ENCODE results near the gene ZNF142.

ZNF142 gene

GRCh38 chr2:218635719-218636118 is 23.7 kb downstream of the ZNF142 start:
- H3K4me1 ChIP-seq (ENCODE audit: control insufficient read depth in 1 of 2, insufficient read depth in 2 of 2, low read length in 2 of 2) = no peaks in the 10 kb centered on the region
- no peak overlapping the region for H3K4me3 ChIP-seq (ENCODE audit: low read depth, low read length)
- no peak overlapping the region for H4K8ac ChIP-seq (ENCODE audit: low read depth, low read length)
- H3K27ac ChIP-seq (ENCODE audit: low read depth, low read length) = no peak overlapping the region
- no peak overlapping the region for H2BK120ac ChIP-seq (ENCODE audit: insufficient read depth, low read length, poor library complexity)
- no peak overlapping the region for H2BK5ac ChIP-seq (ENCODE audit: low read depth, low read length, poor library complexity)
- no peaks in the 10 kb centered on the region for H3K79me2 ChIP-seq (ENCODE audit: control insufficient read depth, insufficient read depth, low read length, poor library complexity)
- no peak overlapping the region for H3K4me2 ChIP-seq (ENCODE audit: low read length)
- no peaks in the 10 kb centered on the region for H3K27me3 ChIP-seq (ENCODE audit: insufficient read depth, low read length)
- H4K91ac ChIP-seq (ENCODE audit: low read depth, low read length) = no peak overlapping the region
- H3K79me1 ChIP-seq (ENCODE audit: low read length) = no peaks in the 10 kb centered on the region
- peaks cover 31 to 55% of the 10 kb centered on the region in 2 experiments for H3K36me3 ChIP-seq (ENCODE audit: control insufficient read depth in 1 of 2, insufficient read depth in 2 of 2, low read length in 2 of 2)
- no peak overlapping the region for H3K14ac ChIP-seq (ENCODE audit: low read length)
- H3K4ac ChIP-seq (ENCODE audit: low read depth, low read length) = no peak overlapping the region
- no peak overlapping the region for H2AFZ ChIP-seq (ENCODE audit: insufficient read depth, low read length, poor library complexity)
- no peak for DNase-seq
- no peak overlapping the region for H3K9ac ChIP-seq (ENCODE audit: low read length)
- H3K23ac ChIP-seq (ENCODE audit: low read length) = no peak overlapping the region
- no peak overlapping the region for H4K12ac ChIP-seq (ENCODE audit: low read depth, low read length)
- H2BK12ac ChIP-seq (ENCODE audit: low read length) = no peak overlapping the region
- no peak overlapping the region for H2AK5ac ChIP-seq (ENCODE audit: low read length)
- WGBS (ENCODE audit: extremely low coverage, insufficient coverage, insufficient read length) = no CpG with 5 or more reads among the region's 5 CpGs
- H3K9me3 ChIP-seq (ENCODE audit: insufficient read depth, low read depth, low read length) = no peaks in the 10 kb centered on the region
- no peak overlapping the region for H3K18ac ChIP-seq (ENCODE audit: low read length)

- Histone ChIP-seq H2AFZ (ENCODE audit: insufficient read depth, low read length, poor library complexity) (no peak overlapping the region), H3K79me2 (ENCODE audit: control insufficient read depth, insufficient read depth, low read length, poor library complexity) (no peaks in the 10 kb centered on the region), H3K18ac (ENCODE audit: low read length) (no peak overlapping the region), H3K4me1 (ENCODE audit: control insufficient read depth in 1 of 2, insufficient read depth in 2 of 2, low read length in 2 of 2) (no peaks in the 10 kb centered on the region), H4K91ac (ENCODE audit: low read depth, low read length) (no peak overlapping the region), H4K8ac (ENCODE audit: low read depth, low read length) (no peak overlapping the region), H3K14ac (ENCODE audit: low read length) (no peak overlapping the region), H3K36me3 (ENCODE audit: control insufficient read depth in 1 of 2, insufficient read depth in 2 of 2, low read length in 2 of 2) (peaks cover 14 to 26% of the 10 kb centered on the region in 2 experiments), H3K4me3 (ENCODE audit: low read depth, low read length) (no peak overlapping the region), H3K4me2 (ENCODE audit: low read length) (no peak overlapping the region), H3K9ac (ENCODE audit: low read length) (no peak overlapping the region), H3K9me3 (ENCODE audit: insufficient read depth, low read depth, low read length) (peaks cover 2% of the 10 kb centered on the region), H2BK12ac (ENCODE audit: low read length) (no peak overlapping the region), H2AK5ac (ENCODE audit: low read length) (no peak overlapping the region), H4K12ac (ENCODE audit: low read depth, low read length) (no peak overlapping the region), H2BK5ac (ENCODE audit: low read depth, low read length, poor library complexity) (no peak overlapping the region), H3K27ac (ENCODE audit: low read depth, low read length) (no peak overlapping the region), H2BK120ac (ENCODE audit: insufficient read depth, low read length, poor library complexity) (no peak overlapping the region), H3K79me1 (ENCODE audit: low read length) (no peaks in the 10 kb centered on the region), H3K23ac (ENCODE audit: low read length) (no peak overlapping the region), H3K4ac (ENCODE audit: low read depth, low read length) (no peak overlapping the region), H3K27me3 (ENCODE audit: insufficient read depth, low read length) (no peaks in the 10 kb centered on the region)
- DNase-seq = no peak
- WGBS (ENCODE audit: extremely low coverage, insufficient coverage, insufficient read length) = no CpG with 5 or more reads among the region's 4 CpGs
These were observed 27.6 kb downstream of the ZNF142 start for GRCh38 chr2:218631837-218632236.

DNA sequence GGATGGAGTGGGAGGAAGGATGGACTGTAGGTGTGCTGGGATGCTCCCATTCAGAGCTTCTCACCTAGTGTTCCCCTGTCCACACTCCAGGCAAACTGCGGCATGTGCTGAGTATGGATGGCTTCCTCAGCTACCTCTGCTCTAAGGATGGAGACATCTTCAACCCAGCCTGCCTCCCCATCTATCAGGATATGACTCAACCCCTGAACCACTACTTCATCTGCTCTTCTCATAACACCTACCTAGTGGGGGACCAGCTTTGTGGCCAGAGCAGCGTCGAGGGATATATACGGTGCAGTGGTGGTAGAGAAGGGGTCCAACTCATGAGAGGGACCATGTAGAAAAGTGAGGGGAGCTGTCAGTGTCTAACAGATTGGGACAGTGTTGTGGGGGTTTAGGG is 31.5 kb downstream of the ZNF142 start:
- H3K18ac ChIP-seq (ENCODE audit: low read length) = no peak overlapping the region
- H2AFZ ChIP-seq (ENCODE audit: insufficient read depth, low read length, poor library complexity) = no peak overlapping the region
- H3K4ac ChIP-seq (ENCODE audit: low read depth, low read length) = no peak overlapping the region
- H3K4me2 ChIP-seq (ENCODE audit: low read length) = no peak overlapping the region
- no peak overlapping the region for H4K8ac ChIP-seq (ENCODE audit: low read depth, low read length)
- no peak overlapping the region for H4K91ac ChIP-seq (ENCODE audit: low read depth, low read length)
- H3K23ac ChIP-seq (ENCODE audit: low read length) = no peak overlapping the region
- no peaks in the 10 kb centered on the region for H3K79me2 ChIP-seq (ENCODE audit: control insufficient read depth, insufficient read depth, low read length, poor library complexity)
- no peaks in the 10 kb centered on the region for H3K36me3 ChIP-seq (ENCODE audit: control insufficient read depth in 1 of 2, insufficient read depth in 2 of 2, low read length in 2 of 2)
- H2AK5ac ChIP-seq (ENCODE audit: low read length) = no peak overlapping the region
- H3K4me3 ChIP-seq (ENCODE audit: low read depth, low read length) = no peak overlapping the region
- no peak overlapping the region for H2BK120ac ChIP-seq (ENCODE audit: insufficient read depth, low read length, poor library complexity)
- H2BK5ac ChIP-seq (ENCODE audit: low read depth, low read length, poor library complexity) = no peak overlapping the region
- no peak for DNase-seq
- H3K14ac ChIP-seq (ENCODE audit: low read length) = no peak overlapping the region
- no peak overlapping the region for H3K27ac ChIP-seq (ENCODE audit: low read depth, low read length)
- H2BK12ac ChIP-seq (ENCODE audit: low read length) = no peak overlapping the region
- H3K9me3 ChIP-seq (ENCODE audit: insufficient read depth, low read depth, low read length) = peaks cover 2% of the 10 kb centered on the region
- no peaks in the 10 kb centered on the region for H3K79me1 ChIP-seq (ENCODE audit: low read length)
- WGBS (ENCODE audit: extremely low coverage, insufficient coverage, insufficient read length) = no CpG with 5 or more reads among the region's 4 CpGs
- H4K12ac ChIP-seq (ENCODE audit: low read depth, low read length) = no peak overlapping the region
- H3K4me1 ChIP-seq (ENCODE audit: control insufficient read depth in 1 of 2, insufficient read depth in 2 of 2, low read length in 2 of 2) = no peaks in the 10 kb centered on the region
- H3K9ac ChIP-seq (ENCODE audit: low read length) = no peak overlapping the region
- no peaks in the 10 kb centered on the region for H3K27me3 ChIP-seq (ENCODE audit: insufficient read depth, low read length)

- no peaks in the 10 kb centered on the region for H3K79me1 ChIP-seq (ENCODE audit: low read length)
- no peak overlapping the region for H2AFZ ChIP-seq (ENCODE audit: insufficient read depth, low read length, poor library complexity)
- H3K27ac ChIP-seq (ENCODE audit: low read depth, low read length) = no peak overlapping the region
- H3K79me2 ChIP-seq (ENCODE audit: control insufficient read depth, insufficient read depth, low read length, poor library complexity) = no peaks in the 10 kb centered on the region
- H4K8ac ChIP-seq (ENCODE audit: low read depth, low read length) = no peak overlapping the region
- H2BK5ac ChIP-seq (ENCODE audit: low read depth, low read length, poor library complexity) = no peak overlapping the region
- no peaks in the 10 kb centered on the region for H3K27me3 ChIP-seq (ENCODE audit: insufficient read depth, low read length)
- H4K12ac ChIP-seq (ENCODE audit: low read depth, low read length) = no peak overlapping the region
- no peak overlapping the region for H4K91ac ChIP-seq (ENCODE audit: low read depth, low read length)
- WGBS (ENCODE audit: extremely low coverage, insufficient coverage, insufficient read length) = no CpG with 5 or more reads among the region's 4 CpGs
- H3K36me3 ChIP-seq (ENCODE audit: control insufficient read depth in 1 of 2, insufficient read depth in 2 of 2, low read length in 2 of 2) = no peaks in the 10 kb centered on the region
- H2BK120ac ChIP-seq (ENCODE audit: insufficient read depth, low read length, poor library complexity) = no peak overlapping the region
- H2BK12ac ChIP-seq (ENCODE audit: low read length) = no peak overlapping the region
- H3K4me3 ChIP-seq (ENCODE audit: low read depth, low read length) = no peak overlapping the region
- no peaks in the 10 kb centered on the region for H3K4me1 ChIP-seq (ENCODE audit: control insufficient read depth in 1 of 2, insufficient read depth in 2 of 2, low read length in 2 of 2)
- no peak overlapping the region for H3K23ac ChIP-seq (ENCODE audit: low read length)
- H3K18ac ChIP-seq (ENCODE audit: low read length) = no peak overlapping the region
- H3K9ac ChIP-seq (ENCODE audit: low read length) = no peak overlapping the region
- H3K14ac ChIP-seq (ENCODE audit: low read length) = no peak overlapping the region
- no peak overlapping the region for H2AK5ac ChIP-seq (ENCODE audit: low read length)
- DNase-seq = no peak
- peaks cover 2% of the 10 kb centered on the region for H3K9me3 ChIP-seq (ENCODE audit: insufficient read depth, low read depth, low read length)
- no peak overlapping the region for H3K4me2 ChIP-seq (ENCODE audit: low read length)
- no peak overlapping the region for H3K4ac ChIP-seq (ENCODE audit: low read depth, low read length)
These were observed 33.1 kb downstream of the ZNF142 start for GRCh38 chr2:218626369-218626768.
